ENCODE results near the gene RPA1.

DNA sequence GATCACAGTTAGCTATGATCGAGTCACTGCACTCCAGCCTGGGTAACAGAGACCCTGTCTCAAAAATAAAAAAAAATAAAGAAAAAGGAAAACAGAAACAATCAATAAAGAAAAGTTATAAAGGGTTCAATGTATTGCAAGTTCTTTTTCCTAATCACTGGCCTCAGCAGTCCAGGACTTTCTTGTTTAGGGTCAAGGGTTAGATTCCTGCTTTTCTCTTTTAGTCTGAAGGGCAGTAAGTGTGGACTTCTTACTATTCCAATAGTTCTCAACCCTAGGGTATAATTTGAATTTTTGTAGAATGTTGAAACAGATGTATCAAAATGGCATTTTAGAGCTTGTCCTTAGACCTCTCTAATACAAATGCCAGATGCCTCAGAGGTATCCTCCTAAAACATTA lies 27.4 kb upstream of the RPA1 start:
- TF ChIP-seq HNF4A (conservative IDR thresholded peaks at IDR 0.05) (peak; percentile 49 to 67), JUND (IDR thresholded peaks at IDR 0.05) (no peak), YY1 (IDR thresholded peaks at IDR 0.05) (no peak), TAF1 (conservative IDR thresholded peaks at IDR 0.05) (no peak)
- TF ChIP-seq, protein P1, sequence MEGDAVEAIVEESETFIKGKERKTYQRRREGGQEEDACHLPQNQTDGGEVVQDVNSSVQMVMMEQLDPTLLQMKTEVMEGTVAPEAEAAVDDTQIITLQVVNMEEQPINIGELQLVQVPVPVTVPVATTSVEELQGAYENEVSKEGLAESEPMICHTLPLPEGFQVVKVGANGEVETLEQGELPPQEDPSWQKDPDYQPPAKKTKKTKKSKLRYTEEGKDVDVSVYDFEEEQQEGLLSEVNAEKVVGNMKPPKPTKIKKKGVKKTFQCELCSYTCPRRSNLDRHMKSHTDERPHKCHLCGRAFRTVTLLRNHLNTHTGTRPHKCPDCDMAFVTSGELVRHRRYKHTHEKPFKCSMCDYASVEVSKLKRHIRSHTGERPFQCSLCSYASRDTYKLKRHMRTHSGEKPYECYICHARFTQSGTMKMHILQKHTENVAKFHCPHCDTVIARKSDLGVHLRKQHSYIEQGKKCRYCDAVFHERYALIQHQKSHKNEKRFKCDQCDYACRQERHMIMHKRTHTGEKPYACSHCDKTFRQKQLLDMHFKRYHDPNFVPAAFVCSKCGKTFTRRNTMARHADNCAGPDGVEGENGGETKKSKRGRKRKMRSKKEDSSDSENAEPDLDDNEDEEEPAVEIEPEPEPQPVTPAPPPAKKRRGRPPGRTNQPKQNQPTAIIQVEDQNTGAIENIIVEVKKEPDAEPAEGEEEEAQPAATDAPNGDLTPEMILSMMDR (IDR thresholded peaks at IDR 0.05; ENCODE audit: low read depth, low read length, missing input control): no peak
